Parathyroid adenoma (tissue), 2 donors: ENCODE measurements around the gene STXBP4.

Experiments used
- H2AFZ ChIP-seq: fragments of 300-600 bp; sonication (generic); one replicate; pipeline ENCODE4 v1.7.0; 2017; ENCODE audit warnings: antibody characterized with exemption, mild to moderate bottlenecking
- H3K27ac ChIP-seq: fragments of 300-600 bp; sonication (generic); one replicate; pipeline ENCODE4 v1.7.0; 2017
- H3K27me3 ChIP-seq: fragments of 300-600 bp; sonication (generic); one replicate; pipeline ENCODE4 v1.7.0; 2017; ENCODE audit warnings: low read length; ENCODE audit not compliant: control insufficient read depth, insufficient read depth
- H3K36me3 ChIP-seq: fragments of 300-600 bp; sonication (generic); one replicate; pipeline ENCODE4 v1.7.0; 2017; ENCODE audit warnings: low read length; ENCODE audit not compliant: control insufficient read depth, insufficient read depth
- H3K4me1 ChIP-seq: fragments of 300-600 bp; sonication (generic); one replicate; pipeline ENCODE4 v1.7.0; 2017; ENCODE audit warnings: control low read depth
- H3K4me2 ChIP-seq: fragments of 300-600 bp; sonication (generic); one replicate; pipeline ENCODE4 v1.7.0; 2017; ENCODE audit warnings: low read length
- H3K4me3 ChIP-seq: fragments of 300-600 bp; sonication (generic); one replicate; pipeline ENCODE4 v1.7.0; 2017; ENCODE audit warnings: low read depth, low read length
- H3K79me2 ChIP-seq: fragments of 300-600 bp; sonication (generic); one replicate; pipeline ENCODE4 v1.7.0; 2017; ENCODE audit warnings: control low read depth
- H3K9ac ChIP-seq: fragments of 300-600 bp; sonication (generic); one replicate; pipeline ENCODE4 v1.7.0; 2017; ENCODE audit warnings: mild to moderate bottlenecking
- H3K9me3 ChIP-seq: fragments of 300-600 bp; sonication (generic); one replicate; pipeline ENCODE4 v1.7.0; 2017; ENCODE audit warnings: low read length; ENCODE audit not compliant: control insufficient read depth
- CTCF ChIP-seq: fragments of 300-600 bp; sonication (generic); IDR thresholded peaks from one replicate; pipeline ENCODE4 v1.7.0; 2017; ENCODE audit warnings: antibody characterized with exemption, mild to moderate bottlenecking
- donor health status: primary hyperparathyroidism.

Gene STXBP4

GRCh38 chr17:54980375-54980774 is 11.8 kb downstream of the STXBP4 start:
- peaks cover 11% of the 10 kb centered on the region for H3K79me2 ChIP-seq
- H3K9ac ChIP-seq: no peak overlapping the region
- H3K4me1 ChIP-seq: peaks cover 4% of the 10 kb centered on the region
- H3K4me2 ChIP-seq: no peak overlapping the region
- H3K4me3 ChIP-seq: no peak overlapping the region
- no peak for TF ChIP-seq CTCF
- H3K36me3 ChIP-seq: no peaks in the 10 kb centered on the region
- H3K27me3 ChIP-seq: no peaks in the 10 kb centered on the region
- no peak overlapping the region for H2AFZ ChIP-seq
- no peaks in the 10 kb centered on the region for H3K9me3 ChIP-seq
- H3K27ac ChIP-seq: no peak overlapping the region

DNA sequence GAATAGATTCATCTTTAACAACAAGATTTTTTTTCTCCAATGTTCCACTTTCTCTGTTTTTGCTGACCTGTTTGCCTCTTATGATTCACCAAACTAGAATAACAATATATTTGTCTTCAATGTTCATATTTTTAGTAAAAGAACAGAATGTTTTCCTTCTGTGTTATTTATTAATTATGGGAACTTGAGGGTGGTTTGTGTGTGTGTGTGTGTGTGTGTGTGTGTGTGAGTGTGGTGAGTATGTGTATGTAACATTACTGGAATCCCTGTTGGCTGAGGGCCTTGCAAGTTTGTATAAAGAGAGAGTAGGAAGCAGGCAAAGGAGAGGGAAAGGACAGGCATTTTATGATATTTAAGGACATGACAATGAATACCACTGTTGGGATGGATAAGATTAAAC is 13.8 kb downstream of the STXBP4 start:
- Histone ChIP-seq H3K9me3 (no peaks in the 10 kb centered on the region), H3K9ac (no peak overlapping the region), H3K4me1 (no peaks in the 10 kb centered on the region), H2AFZ (no peak overlapping the region), H3K79me2 (peaks cover 8% of the 10 kb centered on the region), H3K4me2 (no peak overlapping the region), H3K27me3 (no peaks in the 10 kb centered on the region), H3K36me3 (no peaks in the 10 kb centered on the region), H3K27ac (no peak overlapping the region), H3K4me3 (no peak overlapping the region)
- TF ChIP-seq CTCF: no peak

- no peaks in the 10 kb centered on the region for H3K36me3 ChIP-seq
- H3K4me3 ChIP-seq: no peak overlapping the region
- H3K79me2 ChIP-seq: peaks cover 8% of the 10 kb centered on the region
- no peaks in the 10 kb centered on the region for H3K9me3 ChIP-seq
- H3K4me1 ChIP-seq: no peaks in the 10 kb centered on the region
- no peak overlapping the region for H2AFZ ChIP-seq
- TF ChIP-seq CTCF: no peak
- H3K4me2 ChIP-seq: no peak overlapping the region
- H3K27ac ChIP-seq: no peak overlapping the region
- no peaks in the 10 kb centered on the region for H3K27me3 ChIP-seq
- no peak overlapping the region for H3K9ac ChIP-seq
Measured at GRCh38 chr17:54983260-54983659, 14.7 kb downstream of the STXBP4 start.

DNA sequence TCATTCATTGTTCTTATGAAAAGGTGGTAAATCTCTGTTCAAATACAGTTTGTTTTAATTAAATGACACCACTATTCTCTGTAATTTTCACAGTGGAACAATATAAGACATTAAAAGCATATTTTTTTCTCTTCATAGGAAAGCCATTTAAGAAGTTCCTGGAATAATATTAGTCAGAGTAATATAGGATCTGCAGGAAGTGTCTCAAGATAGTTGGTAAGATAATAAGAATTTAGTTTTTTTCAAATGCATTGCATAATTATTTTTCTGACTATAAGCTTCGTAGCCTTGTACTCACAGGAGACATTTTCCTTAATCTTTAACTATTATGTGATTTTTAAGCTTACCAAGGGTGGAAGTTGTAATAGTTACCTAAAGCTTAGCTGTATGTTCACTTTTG is 16.9 kb downstream of the STXBP4 start:
- TF ChIP-seq CTCF: no peak
- H3K9me3 ChIP-seq: no peaks in the 10 kb centered on the region
- H3K36me3 ChIP-seq: no peaks in the 10 kb centered on the region
- no peak overlapping the region for H3K4me3 ChIP-seq
- H3K4me2 ChIP-seq: no peak overlapping the region
- H2AFZ ChIP-seq: no peak overlapping the region
- no peaks in the 10 kb centered on the region for H3K4me1 ChIP-seq
- no peak overlapping the region for H3K27ac ChIP-seq
- no peak overlapping the region for H3K9ac ChIP-seq
- no peaks in the 10 kb centered on the region for H3K27me3 ChIP-seq
- H3K79me2 ChIP-seq: peaks cover 6% of the 10 kb centered on the region

DNA sequence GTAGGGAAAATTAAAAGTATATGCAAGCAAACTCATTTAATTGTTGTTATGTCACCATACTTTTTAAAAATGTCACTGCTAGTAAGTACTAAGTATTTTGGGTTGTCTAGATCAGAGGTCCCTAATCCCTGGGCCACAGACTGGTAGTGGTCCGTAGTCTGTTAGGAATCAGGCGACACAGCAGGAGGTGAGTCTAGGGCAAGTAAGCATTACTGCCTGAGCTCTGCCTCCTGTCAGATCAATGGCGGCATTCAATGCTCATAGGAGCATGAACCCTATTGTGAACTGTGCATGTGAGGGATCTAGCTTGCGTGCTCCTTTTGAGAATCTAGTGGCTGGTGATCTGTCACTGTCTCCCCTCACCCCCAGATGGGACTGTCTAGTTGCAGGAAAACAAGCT is 21.6 kb downstream of the STXBP4 start:
- no peak for TF ChIP-seq CTCF
- no peaks in the 10 kb centered on the region for H3K36me3 ChIP-seq
- no peak overlapping the region for H3K9ac ChIP-seq
- H3K79me2 ChIP-seq: no peaks in the 10 kb centered on the region
- no peak overlapping the region for H3K4me3 ChIP-seq
- H3K27ac ChIP-seq: no peak overlapping the region
- no peak overlapping the region for H2AFZ ChIP-seq
- H3K4me2 ChIP-seq: no peak overlapping the region
- H3K9me3 ChIP-seq: no peaks in the 10 kb centered on the region
- no peaks in the 10 kb centered on the region for H3K27me3 ChIP-seq
- H3K4me1 ChIP-seq: no peaks in the 10 kb centered on the region
